ENCODE measurements around the gene AATK.

- no peak for TF ChIP-seq REST (IDR thresholded peaks at IDR 0.05; ENCODE audit: low read depth, low read length)
- no peak for TF ChIP-seq POLR2A (IDR thresholded peaks at IDR 0.05; ENCODE audit: low read depth, low read length)
- no peak for TF ChIP-seq CTCF (IDR thresholded peaks at IDR 0.05 in 2 of 3, conservative IDR thresholded peaks at IDR 0.05 in 1 of 3; ENCODE audit: control insufficient read depth in 2 of 3, extremely low read depth in 1 of 3, insufficient read depth in 1 of 3, low read depth in 3 of 3, low read length in 3 of 3)
- TF ChIP-seq EP300 (IDR thresholded peaks at IDR 0.05; ENCODE audit: borderline replicate concordance in 1 of 2, control insufficient read depth in 1 of 2, low read depth in 2 of 2, low read length in 2 of 2): no peak
- no peak for TF ChIP-seq HDGF (IDR thresholded peaks at IDR 0.05)
These were observed 3.5 kb downstream of the AATK start for GRCh38 chr17:81162491-81162890.

Data from GM12878 (cell line).